Dermis microvascular lymphatic vessel endothelial cell (primary cell): ENCODE data around the gene KRTAP2-4. TPM values are rescaled to one million over a fixed set of nuclear protein-coding genes. Genes with fewer than 3 reads are reported as not detected.
"Not testable (repeated sequence)": the region's sequence is repeated elsewhere in the genome, so short reads cannot be mapped to it uniquely, and the experiment has no call there.

Experiments used
- DNase-seq, 2 donors: peaks; one replicate each; pipeline versions ENCODE4 v3.0.0 to v3.0.0-alpha.2; 2010; ENCODE audit warnings: low read depth in 2 of 2
- total RNA-seq: library from RNA; depleted of rRNA; stranded (reverse); fragments of >200 nt; gene quantifications from 2 replicates; pipeline ENCODE4 v1.2.1, GENCODE V29; 2014

Gene KRTAP2-4
- total RNA-seq, 1 donor from 2014 or later, result not detected

GRCh38 chr17:41071606-41072360 is 6.1 kb upstream of the KRTAP2-4 start:
- no peak for DNase-seq

GRCh38 chr17:41069031-41069430 is 3.4 kb upstream of the KRTAP2-4 start:
- DNase-seq, result no peak

GRCh38 chr17:41067281-41067680 is 1.6 kb upstream of the KRTAP2-4 start:
- DNase-seq, result no peak

- not testable (repeated sequence) for DNase-seq
Observed at GRCh38 chr17:41065016-41065689, 526 bp downstream of the KRTAP2-4 start.

- no peak for DNase-seq
Observed at GRCh38 chr17:41064301-41064700, 1.4 kb downstream of the KRTAP2-4 start.

- DNase-seq, result no peak
Observed at GRCh38 chr17:41063449-41063848, 2.2 kb downstream of the KRTAP2-4 start.

GRCh38 chr17:41061964-41062363 is 3.7 kb downstream of the KRTAP2-4 start:
- no peak for DNase-seq

GRCh38 chr17:41060052-41060604 is 5.6 kb downstream of the KRTAP2-4 start, which contains the start of gene KRTAP2-3:
Gene KRTAP2-3, minus strand, starts transcription at chr17:41060114. Its CDS starts 64 bp downstream, at chr17:41060050.
- peak in 1 of 2 donors; percentile 2 for DNase-seq

GRCh38 chr17:41059276-41060051 is 6.2 kb downstream of the KRTAP2-4 start:
- DNase-seq, result not testable (repeated sequence)

- no peak for DNase-seq
Observed at GRCh38 chr17:41058741-41059140, 6.9 kb downstream of the KRTAP2-4 start.

GRCh38 chr17:41057547-41057946 is 8.1 kb downstream of the KRTAP2-4 start:
- no peak for DNase-seq

GRCh38 chr17:41055130-41055529 is 10.5 kb downstream of the KRTAP2-4 start, which contains the start of gene KRTAP2-2:
Gene KRTAP2-2, minus strand, starts transcription at chr17:41055230. Its CDS starts 19 bp downstream, at chr17:41055211.
- DNase-seq, result not testable (repeated sequence)

GRCh38 chr17:41054556-41054955 is 11.1 kb downstream of the KRTAP2-4 start:
- not testable (repeated sequence) for DNase-seq

GRCh38 chr17:41054025-41054424 is 11.7 kb downstream of the KRTAP2-4 start:
- DNase-seq, result no peak

GRCh38 chr17:41052566-41052965 is 13.1 kb downstream of the KRTAP2-4 start:
- DNase-seq, result no peak

- peak in 1 of 2 donors; percentile 2 for DNase-seq
Observed at GRCh38 chr17:41049110-41049509, 16.6 kb downstream of the KRTAP2-4 start.

- DNase-seq, result no peak
Observed at GRCh38 chr17:41048441-41048840, 17.2 kb downstream of the KRTAP2-4 start.

- DNase-seq, result not testable (repeated sequence)
Observed at GRCh38 chr17:41046735-41047465, 18.8 kb downstream of the KRTAP2-4 start, which contains the start of gene KRTAP2-1. Gene KRTAP2-1, minus strand, starts transcription at chr17:41047316. Its CDS starts 49 bp downstream, at chr17:41047267.

GRCh38 chr17:41042953-41043352 is 22.7 kb downstream of the KRTAP2-4 start:
- DNase-seq, result no peak

GRCh38 chr17:41040783-41041571 is 24.7 kb downstream of the KRTAP2-4 start, which contains the start of gene KRTAP1-1:
Gene KRTAP1-1, minus strand, starts transcription at chr17:41041450. Its CDS starts 53 bp downstream, at chr17:41041397.
- DNase-seq, result not testable (repeated sequence)
